K562 (cell line): Measurements from ENCODE around the gene PLCL1. TPM values are rescaled to one million over a fixed set of nuclear protein-coding genes. Genes with fewer than 3 reads are reported as not detected.

Experiments used
- ATAC-seq: fragments of 200-7000 bp; cut with Tn5 transposase; 3 replicates; pipeline ENCODE4 v1.9.1; 2020; ENCODE audit warnings: moderate library complexity
- BruUV-seq: library from RNA; stranded (reverse); fragments of 400-500 nt; replicated peaks from 2 replicates; lab custom pipeline; 2021; lab: Mats Ljungman, UMichigan
- CTCF ChIA-PET: fragments of 300-600 bp; formaldehyde crosslinking; extraction: SDS; loops from one replicate; lab custom pipeline; 2021; ENCODE audit warnings: low intra/inter-chr PET ratio; lab: Yijun Ruan, JAX
- POLR2A ChIA-PET: fragments of 300-600, 350-650 bp; sonication (Branson Sonifier 250); formaldehyde crosslinking; extraction: SDS; loops from one replicate; lab custom pipeline; 2021; ENCODE audit warnings: antibody characterized with exemption, inconsistent platforms; lab: Yijun Ruan, JAX
- DNase-seq, 4 experiments: peaks; one replicate each; pipeline versions ENCODE4 v3.0.0 to v3.0.0-alpha.2; 2011 to 2018; ENCODE audit warnings: low spot score in 3 of 4, mixed read lengths in 3 of 4; ENCODE audit errors: extremely low read depth in 1 of 4
- FAIRE-seq: peaks from 2 replicates; lab custom pipeline; 2011; peaks lifted over from hg19 to GRCh38; lab: Jason Lieb, UNC
- H2AFZ ChIP-seq: 2 replicates; pipeline ENCODE4 v1.6.0; 2011; ENCODE audit warnings: low read depth, low read length, control low read depth, inconsistent platforms
- H3K27ac ChIP-seq: fragments of 200-600 bp; 3 replicates; pipeline ENCODE4 v1.8.0; 2011; ENCODE audit warnings: low read depth, mild to moderate bottlenecking, control low read depth, inconsistent platforms, low read length, moderate library complexity, mixed read lengths; ENCODE audit errors: extremely low read depth
- H3K27me3 ChIP-seq, 2 experiments: fragments of 300-600 bp in 1 of 2; 2 replicates in 1 of 2; 3 replicates in 1 of 2; pipeline versions ENCODE4 v1.6.0 to v1.8.0; 2011; ENCODE audit warnings: inconsistent platforms in 2 of 2, low read length in 2 of 2, mild to moderate bottlenecking in 1 of 2, mixed read lengths in 1 of 2, moderate library complexity in 1 of 2; ENCODE audit not compliant: control insufficient read depth in 2 of 2, insufficient read depth in 2 of 2
- H3K36me3 ChIP-seq: fragments of 300-600 bp; 3 replicates; pipeline ENCODE4 v1.8.0; 2011; ENCODE audit warnings: mild to moderate bottlenecking, low read length, inconsistent platforms; ENCODE audit not compliant: control insufficient read depth, insufficient read depth
- H3K4me1 ChIP-seq, 2 experiments: fragments of 200-600 bp in 1 of 2; replicated peaks in 1 of 2; 2 replicates in 1 of 2; 3 replicates in 1 of 2; pipeline versions ENCODE4 v1.5.1 to v1.8.0; 2011; ENCODE audit warnings: inconsistent platforms in 2 of 2, low read length in 2 of 2, mild to moderate bottlenecking in 1 of 2, mixed read lengths in 1 of 2, moderate library complexity in 1 of 2; ENCODE audit not compliant: control insufficient read depth in 2 of 2, insufficient read depth in 2 of 2
- H3K4me2 ChIP-seq: 2 replicates; pipeline ENCODE4 v1.6.1; 2011; ENCODE audit warnings: low read length, control low read depth, inconsistent platforms, mixed read lengths; ENCODE audit not compliant: insufficient read depth
- H3K4me3 ChIP-seq: fragments of 200-600 bp; sonication (generic), shearing (Covaris generic); 2 replicates; pipeline ENCODE4 v1.5.1; 2016; ENCODE audit warnings: control low read depth, inconsistent platforms
- H3K79me2 ChIP-seq: fragments of 200-600 bp; 3 replicates; pipeline ENCODE4 v1.8.0; 2011; ENCODE audit warnings: low read length, inconsistent platforms; ENCODE audit not compliant: control insufficient read depth, insufficient read depth
- H3K9ac ChIP-seq, 2 experiments: 2 replicates each; pipeline versions ENCODE4 v1.6.0 to v1.6.1; 2011; ENCODE audit warnings: low read depth in 2 of 2, low read length in 2 of 2, control low read depth in 1 of 2, inconsistent platforms in 1 of 2, mild to moderate bottlenecking in 1 of 2, mixed read lengths in 1 of 2; ENCODE audit not compliant: insufficient read depth in 1 of 2
- H3K9me1 ChIP-seq: one replicate; pipeline ENCODE4 v1.6.0; 2011; ENCODE audit warnings: inconsistent platforms, mild to moderate bottlenecking, low read length, moderate library complexity; ENCODE audit not compliant: control insufficient read depth, insufficient read depth
- H3K9me3 ChIP-seq: replicated peaks from 2 replicates; pipeline ENCODE4 v1.5.1; 2011; ENCODE audit warnings: low read depth, low read length, inconsistent platforms; ENCODE audit not compliant: control insufficient read depth, insufficient read depth
- H4K20me1 ChIP-seq: replicated peaks from 2 replicates; pipeline ENCODE4 v1.6.1; 2011; ENCODE audit warnings: low read length, inconsistent platforms, mixed read lengths; ENCODE audit not compliant: control insufficient read depth, insufficient read depth
- CEBPB ChIP-seq: fragments of 450-650 bp; IDR thresholded peaks from 2 replicates; pipeline ENCODE4 v1.6.1; 2016; ENCODE audit warnings: missing genetic modification characterization, missing compliant biosample characterization
- FOXJ2 ChIP-seq: fragments of 200-800 bp; sonication (Bioruptor generic); IDR thresholded peaks from 2 replicates; pipeline ENCODE4 v1.6.1; 2016; ENCODE audit warnings: missing genetic modification characterization, missing compliant biosample characterization
- FOXM1 ChIP-seq, 2 experiments: fragments of 450-650 bp in 1 of 2; sonication (generic) in 1 of 2; formaldehyde crosslinking in 1 of 2; IDR thresholded peaks; 2 replicates each; pipeline versions ENCODE4 v1.6.1 to v1.9.0; 2017 to 2022; ENCODE audit warnings: low read depth in 2 of 2, mild to moderate bottlenecking in 2 of 2, missing genetic modification reagents in 1 of 2, moderate library complexity in 1 of 2
- HCFC1 ChIP-seq: IDR thresholded peaks from 2 replicates; pipeline ENCODE4 v1.6.1; 2012; ENCODE audit warnings: low read depth, low read length, improper control_type of control experiment
- ILF3 ChIP-seq: fragments of 450-650 bp; IDR thresholded peaks from 2 replicates; pipeline ENCODE4 v1.6.1; 2018; ENCODE audit warnings: antibody characterized with exemption, mild to moderate bottlenecking, moderate library complexity, borderline replicate concordance
- KAT2B ChIP-seq: IDR thresholded peaks from one replicate; pipeline ENCODE4 v1.6.1; 2012; ENCODE audit warnings: low read depth, mild to moderate bottlenecking, control low read depth, inconsistent platforms, low read length, moderate library complexity
- RBM14 ChIP-seq: fragments of 200-400 bp; formaldehyde crosslinking; IDR thresholded peaks from 2 replicates; pipeline ENCODE4 v1.6.1; 2018; ENCODE audit warnings: low read depth, mild to moderate bottlenecking, low read length, moderate library complexity, borderline replicate concordance; ENCODE audit not compliant: insufficient read depth
- SAP30 ChIP-seq: fragments of 200-600 bp; sonication (generic); IDR thresholded peaks from 2 replicates; pipeline ENCODE4 v1.6.1; 2012; ENCODE audit warnings: borderline replicate concordance, low read depth, mild to moderate bottlenecking, moderate library complexity, low read length, control low read depth, inconsistent platforms; ENCODE audit not compliant: insufficient read depth, poor library complexity, severe bottlenecking
- ZNF121 ChIP-seq: sonication (generic); formaldehyde crosslinking; conservative IDR thresholded peaks from 2 replicates; pipeline ENCODE4 v1.8.0; 2022; ENCODE audit warnings: missing genetic modification reagents
- in situ Hi-C: fragments of 300-500 bp; cut with MboI; formaldehyde crosslinking; loops from 4 replicates; pipeline ENCODE4 v1.15.0; 2018; ENCODE audit warnings: inconsistent platforms, mixed read lengths
- intact Hi-C: fragments of 100-400 bp; cut with micrococcal nuclease; formaldehyde crosslinking; loops from 2 replicates; pipeline ENCODE4 v1.14.2; 2022
- polyA plus RNA-seq, 8 experiments: library from polyadenylated mRNA; depleted of rRNA in 4 of 8; stranded (reverse) in 5 of 8; unstranded in 3 of 8; fragments of >200 nt; fragmentation: Nextera tagmentation in 2 of 8; fragmentation: Illumina TruSeq in 1 of 8; extraction: Ambion mirVana in 2 of 8; extraction: Trizol in 1 of 8; gene quantifications; 2 replicates each; pipeline versions ENCODE4 v1.2.1 to v1.2.3, GENCODE V29; 2011 to 2014; ENCODE audit warnings: inconsistent platforms in 1 of 8, missing spikeins in 1 of 8
- total RNA-seq, 7 experiments: library from RNA; depleted of rRNA in 6 of 7; stranded (reverse); fragments of >200 nt in 6 of 7; fragmentation: Illumina TruSeq in 2 of 7; extraction: Trizol in 2 of 7; gene quantifications; 2 replicates each; pipeline versions ENCODE4 v1.2.1 to v1.2.3, GENCODE V29; 2011 to 2021; ENCODE audit warnings: low replicate concordance in 1 of 7
- TF ChIP-seq, protein P1 (sequence below), 2 experiments: IDR thresholded peaks; 2 replicates each; pipeline ENCODE4 v1.6.1; 2012; ENCODE audit warnings: improper control_type of control experiment in 2 of 2, low read depth in 2 of 2, low read length in 2 of 2, borderline replicate concordance in 1 of 2
- TF ChIP-seq, protein P2 (sequence below): sonication (generic); formaldehyde crosslinking; IDR thresholded peaks from 2 replicates; pipeline ENCODE4 v1.8.0; 2022; ENCODE audit warnings: missing genetic modification reagents, mild to moderate bottlenecking, borderline replicate concordance
- TF ChIP-seq, protein P3 (sequence below): fragments of 450-650 bp; IDR thresholded peaks from 2 replicates; pipeline ENCODE4 v1.6.1; 2016; ENCODE audit warnings: missing biosample characterization, missing genetic modification characterization
- TF ChIP-seq, protein P4 (sequence below): sonication (generic); formaldehyde crosslinking; IDR thresholded peaks from 2 replicates; pipeline ENCODE4 v1.8.1; 2023; ENCODE audit warnings: mild to moderate bottlenecking, missing genetic modification reagents

Gene PLCL1
- total and polyA plus RNA-seq, 9 of the 15 experiments (the other 6 are each of a cell fraction or from before 2014, with no cell fraction given) = 2.0 to 17.7 (median 8.6) TPM

DNA sequence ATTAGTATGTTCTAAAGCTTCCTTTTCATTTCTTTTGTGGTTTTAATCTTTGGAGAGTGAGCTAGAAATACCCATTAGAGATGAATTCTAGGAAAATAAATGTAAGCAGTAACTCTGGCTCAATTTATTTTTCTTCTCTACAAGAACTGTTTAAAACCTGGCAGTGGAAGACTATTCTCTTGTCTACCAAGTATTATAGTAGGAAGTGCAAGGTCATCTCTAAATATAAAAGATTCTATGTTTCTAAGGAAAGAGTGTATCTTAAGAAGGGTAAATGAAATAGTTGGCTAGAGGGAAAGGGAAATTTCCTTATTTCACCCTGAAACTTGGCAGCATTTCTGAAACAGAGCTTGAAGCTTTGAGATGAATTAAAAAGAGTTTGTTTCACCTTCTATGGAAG, 35.5 kb downstream of the PLCL1 start:
- POLR2A ChIA-PET = interaction anchor here (1.1 kb wide), 1 partner anchor 28 kb away, joined by 4 read pairs; no protein-coding TSS in a partner anchor
- no peak for FAIRE-seq
- no peak for ATAC-seq
- DNase-seq = no peak
- Histone ChIP-seq H4K20me1 (no peaks in the 10 kb centered on the region), H3K36me3 (no peaks in the 10 kb centered on the region), H3K9me3 (no peaks in the 10 kb centered on the region), H3K9me1 (no peaks in the 10 kb centered on the region), H3K4me3 (no peak overlapping the region), H2AFZ (no peak overlapping the region), H3K4me1 (no peaks in the 10 kb centered on the region; a peak in 1 of 5 replicates), H3K27ac (no peak overlapping the region), H3K27me3 (no peaks in the 10 kb centered on the region), H3K79me2 (peaks cover 19% of the 10 kb centered on the region; the same call in 2 of the 3 replicates), H3K9ac (no peak overlapping the region), H3K4me2 (no peak overlapping the region)
- in situ Hi-C loops (no loop called here), intact Hi-C loops (no loop called here)
- CTCF ChIA-PET = no interaction called here
- no TSS peak for BruUV-seq
- TF ChIP-seq KAT2B (no peak), HCFC1 (no peak), CEBPB (tag) (no peak), RBM14 (no peak), SAP30 (no peak), FOXJ2 (no peak), FOXM1 (IDR thresholded peaks at IDR 0.05; ENCODE audit: low read depth) (no peak), FOXM1 (CRISPR knock-in tag; IDR thresholded peaks at IDR 0.05; ENCODE audit: low read depth) (no peak), ZNF121 (CRISPR knock-in tag) (no peak), ILF3 (no peak)
- TF ChIP-seq, protein P1, sequence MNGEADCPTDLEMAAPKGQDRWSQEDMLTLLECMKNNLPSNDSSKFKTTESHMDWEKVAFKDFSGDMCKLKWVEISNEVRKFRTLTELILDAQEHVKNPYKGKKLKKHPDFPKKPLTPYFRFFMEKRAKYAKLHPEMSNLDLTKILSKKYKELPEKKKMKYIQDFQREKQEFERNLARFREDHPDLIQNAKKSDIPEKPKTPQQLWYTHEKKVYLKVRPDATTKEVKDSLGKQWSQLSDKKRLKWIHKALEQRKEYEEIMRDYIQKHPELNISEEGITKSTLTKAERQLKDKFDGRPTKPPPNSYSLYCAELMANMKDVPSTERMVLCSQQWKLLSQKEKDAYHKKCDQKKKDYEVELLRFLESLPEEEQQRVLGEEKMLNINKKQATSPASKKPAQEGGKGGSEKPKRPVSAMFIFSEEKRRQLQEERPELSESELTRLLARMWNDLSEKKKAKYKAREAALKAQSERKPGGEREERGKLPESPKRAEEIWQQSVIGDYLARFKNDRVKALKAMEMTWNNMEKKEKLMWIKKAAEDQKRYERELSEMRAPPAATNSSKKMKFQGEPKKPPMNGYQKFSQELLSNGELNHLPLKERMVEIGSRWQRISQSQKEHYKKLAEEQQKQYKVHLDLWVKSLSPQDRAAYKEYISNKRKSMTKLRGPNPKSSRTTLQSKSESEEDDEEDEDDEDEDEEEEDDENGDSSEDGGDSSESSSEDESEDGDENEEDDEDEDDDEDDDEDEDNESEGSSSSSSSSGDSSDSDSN (IDR thresholded peaks at IDR 0.05; ENCODE audit: borderline replicate concordance in 1 of 2, low read depth in 2 of 2, low read length in 2 of 2) = no peak
- TF ChIP-seq, protein P2, sequence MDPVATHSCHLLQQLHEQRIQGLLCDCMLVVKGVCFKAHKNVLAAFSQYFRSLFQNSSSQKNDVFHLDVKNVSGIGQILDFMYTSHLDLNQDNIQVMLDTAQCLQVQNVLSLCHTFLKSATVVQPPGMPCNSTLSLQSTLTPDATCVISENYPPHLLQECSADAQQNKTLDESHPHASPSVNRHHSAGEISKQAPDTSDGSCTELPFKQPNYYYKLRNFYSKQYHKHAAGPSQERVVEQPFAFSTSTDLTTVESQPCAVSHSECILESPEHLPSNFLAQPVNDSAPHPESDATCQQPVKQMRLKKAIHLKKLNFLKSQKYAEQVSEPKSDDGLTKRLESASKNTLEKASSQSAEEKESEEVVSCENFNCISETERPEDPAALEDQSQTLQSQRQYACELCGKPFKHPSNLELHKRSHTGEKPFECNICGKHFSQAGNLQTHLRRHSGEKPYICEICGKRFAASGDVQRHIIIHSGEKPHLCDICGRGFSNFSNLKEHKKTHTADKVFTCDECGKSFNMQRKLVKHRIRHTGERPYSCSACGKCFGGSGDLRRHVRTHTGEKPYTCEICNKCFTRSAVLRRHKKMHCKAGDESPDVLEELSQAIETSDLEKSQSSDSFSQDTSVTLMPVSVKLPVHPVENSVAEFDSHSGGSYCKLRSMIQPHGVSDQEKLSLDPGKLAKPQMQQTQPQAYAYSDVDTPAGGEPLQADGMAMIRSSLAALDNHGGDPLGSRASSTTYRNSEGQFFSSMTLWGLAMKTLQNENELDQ (CRISPR knock-in tag) = no peak
- TF ChIP-seq, protein P3, sequence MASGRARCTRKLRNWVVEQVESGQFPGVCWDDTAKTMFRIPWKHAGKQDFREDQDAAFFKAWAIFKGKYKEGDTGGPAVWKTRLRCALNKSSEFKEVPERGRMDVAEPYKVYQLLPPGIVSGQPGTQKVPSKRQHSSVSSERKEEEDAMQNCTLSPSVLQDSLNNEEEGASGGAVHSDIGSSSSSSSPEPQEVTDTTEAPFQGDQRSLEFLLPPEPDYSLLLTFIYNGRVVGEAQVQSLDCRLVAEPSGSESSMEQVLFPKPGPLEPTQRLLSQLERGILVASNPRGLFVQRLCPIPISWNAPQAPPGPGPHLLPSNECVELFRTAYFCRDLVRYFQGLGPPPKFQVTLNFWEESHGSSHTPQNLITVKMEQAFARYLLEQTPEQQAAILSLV (tag) = no peak
- TF ChIP-seq, protein P4, sequence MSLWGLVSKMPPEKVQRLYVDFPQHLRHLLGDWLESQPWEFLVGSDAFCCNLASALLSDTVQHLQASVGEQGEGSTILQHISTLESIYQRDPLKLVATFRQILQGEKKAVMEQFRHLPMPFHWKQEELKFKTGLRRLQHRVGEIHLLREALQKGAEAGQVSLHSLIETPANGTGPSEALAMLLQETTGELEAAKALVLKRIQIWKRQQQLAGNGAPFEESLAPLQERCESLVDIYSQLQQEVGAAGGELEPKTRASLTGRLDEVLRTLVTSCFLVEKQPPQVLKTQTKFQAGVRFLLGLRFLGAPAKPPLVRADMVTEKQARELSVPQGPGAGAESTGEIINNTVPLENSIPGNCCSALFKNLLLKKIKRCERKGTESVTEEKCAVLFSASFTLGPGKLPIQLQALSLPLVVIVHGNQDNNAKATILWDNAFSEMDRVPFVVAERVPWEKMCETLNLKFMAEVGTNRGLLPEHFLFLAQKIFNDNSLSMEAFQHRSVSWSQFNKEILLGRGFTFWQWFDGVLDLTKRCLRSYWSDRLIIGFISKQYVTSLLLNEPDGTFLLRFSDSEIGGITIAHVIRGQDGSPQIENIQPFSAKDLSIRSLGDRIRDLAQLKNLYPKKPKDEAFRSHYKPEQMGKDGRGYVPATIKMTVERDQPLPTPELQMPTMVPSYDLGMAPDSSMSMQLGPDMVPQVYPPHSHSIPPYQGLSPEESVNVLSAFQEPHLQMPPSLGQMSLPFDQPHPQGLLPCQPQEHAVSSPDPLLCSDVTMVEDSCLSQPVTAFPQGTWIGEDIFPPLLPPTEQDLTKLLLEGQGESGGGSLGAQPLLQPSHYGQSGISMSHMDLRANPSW = no peak
